ENCODE results near the gene MTHFR.

Gene MTHFR

GRCh38 chr1:11828511-11828910, 22.7 kb upstream of the MTHFR start:
- no peak overlapping the region for H3K4me3 ChIP-seq (ENCODE audit: insufficient read length, low read depth)
- H3K9me3 ChIP-seq (ENCODE audit: insufficient read depth, low read length) = no peaks in the 10 kb centered on the region
- H3K36me3 ChIP-seq (ENCODE audit: insufficient read depth, insufficient read length, low read length) = peaks cover 87% of the 10 kb centered on the region
- no peaks in the 10 kb centered on the region for H3K27me3 ChIP-seq (ENCODE audit: insufficient read depth, insufficient read length)
- no peaks in the 10 kb centered on the region for H3K4me1 ChIP-seq (ENCODE audit: insufficient read depth, insufficient read length)
- DNase-seq (ENCODE audit: low read depth, low spot score) = no peak
- TF ChIP-seq YY1 (IDR thresholded peaks at IDR 0.05; ENCODE audit: insufficient read depth, insufficient read length) (no peak), SUZ12 (IDR thresholded peaks at IDR 0.05; ENCODE audit: extremely low read depth, insufficient read depth, insufficient read length) (no peak), ZNF274 (IDR thresholded peaks at IDR 0.05; ENCODE audit: low read depth, low read length) (no peak)
- H3K9ac ChIP-seq (ENCODE audit: insufficient read length, low read depth) = no peak overlapping the region

GRCh38 chr1:11826946-11827345, 21.2 kb upstream of the MTHFR start:
- H3K4me1 ChIP-seq (ENCODE audit: insufficient read depth, insufficient read length) = no peaks in the 10 kb centered on the region
- no peak for TF ChIP-seq YY1 (IDR thresholded peaks at IDR 0.05; ENCODE audit: insufficient read depth, insufficient read length)
- no peak for TF ChIP-seq SUZ12 (IDR thresholded peaks at IDR 0.05; ENCODE audit: extremely low read depth, insufficient read depth, insufficient read length)
- TF ChIP-seq ZNF274 (IDR thresholded peaks at IDR 0.05; ENCODE audit: low read depth, low read length) = no peak
- H3K36me3 ChIP-seq (ENCODE audit: insufficient read depth, insufficient read length, low read length) = peaks cover 87% of the 10 kb centered on the region
- no peaks in the 10 kb centered on the region for H3K27me3 ChIP-seq (ENCODE audit: insufficient read depth, insufficient read length)
- no peak overlapping the region for H3K9ac ChIP-seq (ENCODE audit: insufficient read length, low read depth)
- H3K4me3 ChIP-seq (ENCODE audit: insufficient read length, low read depth) = no peak overlapping the region
- no peaks in the 10 kb centered on the region for H3K9me3 ChIP-seq (ENCODE audit: insufficient read depth, low read length)
- DNase-seq (ENCODE audit: low read depth, low spot score) = no peak

GRCh38 chr1:11825131-11825530, 19.4 kb upstream of the MTHFR start:
- Histone ChIP-seq H3K27me3 (ENCODE audit: insufficient read depth, insufficient read length) (no peaks in the 10 kb centered on the region), H3K4me1 (ENCODE audit: insufficient read depth, insufficient read length) (no peaks in the 10 kb centered on the region), H3K9me3 (ENCODE audit: insufficient read depth, low read length) (no peaks in the 10 kb centered on the region), H3K36me3 (ENCODE audit: insufficient read depth, insufficient read length, low read length) (peaks cover 79% of the 10 kb centered on the region), H3K4me3 (ENCODE audit: insufficient read length, low read depth) (no peak overlapping the region), H3K9ac (ENCODE audit: insufficient read length, low read depth) (no peak overlapping the region)
- DNase-seq (ENCODE audit: low read depth, low spot score) = no peak
- TF ChIP-seq YY1 (IDR thresholded peaks at IDR 0.05; ENCODE audit: insufficient read depth, insufficient read length) = no peak
- no peak for TF ChIP-seq ZNF274 (IDR thresholded peaks at IDR 0.05; ENCODE audit: low read depth, low read length)
- TF ChIP-seq SUZ12 (IDR thresholded peaks at IDR 0.05; ENCODE audit: extremely low read depth, insufficient read depth, insufficient read length) = no peak

- DNase-seq (ENCODE audit: low read depth, low spot score) = no peak
- H3K36me3 ChIP-seq (ENCODE audit: insufficient read depth, insufficient read length, low read length) = peaks cover 79% of the 10 kb centered on the region
- no peak for TF ChIP-seq SUZ12 (IDR thresholded peaks at IDR 0.05; ENCODE audit: extremely low read depth, insufficient read depth, insufficient read length)
- TF ChIP-seq YY1 (IDR thresholded peaks at IDR 0.05; ENCODE audit: insufficient read depth, insufficient read length) = no peak
- TF ChIP-seq ZNF274 (IDR thresholded peaks at IDR 0.05; ENCODE audit: low read depth, low read length) = no peak
Observed at GRCh38 chr1:11823366-11824137, 17.8 kb upstream of the MTHFR start.

GRCh38 chr1:11822091-11822490, 16.3 kb upstream of the MTHFR start:
- H3K9ac ChIP-seq (ENCODE audit: insufficient read length, low read depth) = no peak overlapping the region
- DNase-seq (ENCODE audit: low read depth, low spot score) = no peak
- H3K36me3 ChIP-seq (ENCODE audit: insufficient read depth, insufficient read length, low read length) = peaks cover 78% of the 10 kb centered on the region

More at GRCh38 chr1:11823366-11824137, 17.8 kb upstream of the MTHFR start:
- Histone ChIP-seq H3K4me3 (ENCODE audit: insufficient read length, low read depth) (no peak overlapping the region), H3K27me3 (ENCODE audit: insufficient read depth, insufficient read length) (no peaks in the 10 kb centered on the region), H3K9ac (ENCODE audit: insufficient read length, low read depth) (no peak overlapping the region), H3K9me3 (ENCODE audit: insufficient read depth, low read length) (no peaks in the 10 kb centered on the region), H3K4me1 (ENCODE audit: insufficient read depth, insufficient read length) (no peaks in the 10 kb centered on the region)

DNA sequence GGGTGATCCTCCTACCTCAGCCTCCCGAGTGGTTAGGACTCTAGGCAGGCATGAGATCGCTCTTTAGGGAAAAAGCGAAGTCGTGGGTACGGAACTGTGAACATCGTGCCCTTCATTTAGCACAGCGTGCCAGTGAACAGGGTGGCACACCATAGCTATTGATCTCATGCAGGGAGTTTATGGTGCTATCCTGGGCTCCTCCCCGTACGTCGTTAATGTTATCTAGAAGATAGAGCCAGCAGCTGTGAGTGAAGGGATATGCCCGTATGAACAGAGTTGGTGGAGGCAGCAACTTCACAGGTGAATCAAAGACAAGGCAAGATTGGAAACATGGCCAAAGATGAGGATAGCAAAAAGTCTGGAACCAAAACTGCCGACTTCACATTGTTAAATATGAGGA, 11.4 kb upstream of the MTHFR start:
- TF ChIP-seq YY1 (IDR thresholded peaks at IDR 0.05; ENCODE audit: insufficient read depth, insufficient read length) = no peak
- no peak for TF ChIP-seq ZNF274 (IDR thresholded peaks at IDR 0.05; ENCODE audit: low read depth, low read length)
- TF ChIP-seq SUZ12 (IDR thresholded peaks at IDR 0.05; ENCODE audit: extremely low read depth, insufficient read depth, insufficient read length) = no peak
- no peaks in the 10 kb centered on the region for H3K9me3 ChIP-seq (ENCODE audit: insufficient read depth, low read length)

More at GRCh38 chr1:11822091-11822490, 16.3 kb upstream of the MTHFR start:
- H3K9me3 ChIP-seq (ENCODE audit: insufficient read depth, low read length) = no peaks in the 10 kb centered on the region
- H3K4me3 ChIP-seq (ENCODE audit: insufficient read length, low read depth) = no peak overlapping the region
- no peak for TF ChIP-seq SUZ12 (IDR thresholded peaks at IDR 0.05; ENCODE audit: extremely low read depth, insufficient read depth, insufficient read length)
- no peak for TF ChIP-seq ZNF274 (IDR thresholded peaks at IDR 0.05; ENCODE audit: low read depth, low read length)
- TF ChIP-seq YY1 (IDR thresholded peaks at IDR 0.05; ENCODE audit: insufficient read depth, insufficient read length) = no peak
- H3K27me3 ChIP-seq (ENCODE audit: insufficient read depth, insufficient read length) = no peaks in the 10 kb centered on the region
- H3K4me1 ChIP-seq (ENCODE audit: insufficient read depth, insufficient read length) = no peaks in the 10 kb centered on the region

GRCh38 chr1:11813021-11813420, 7.3 kb upstream of the MTHFR start:
- Histone ChIP-seq H3K36me3 (ENCODE audit: insufficient read depth, insufficient read length, low read length) (peaks cover 66% of the 10 kb centered on the region), H3K4me1 (ENCODE audit: insufficient read depth, insufficient read length) (no peaks in the 10 kb centered on the region), H3K27me3 (ENCODE audit: insufficient read depth, insufficient read length) (no peaks in the 10 kb centered on the region), H3K9ac (ENCODE audit: insufficient read length, low read depth) (no peak overlapping the region), H3K4me3 (ENCODE audit: insufficient read length, low read depth) (no peak overlapping the region), H3K9me3 (ENCODE audit: insufficient read depth, low read length) (no peaks in the 10 kb centered on the region)
- no peak for DNase-seq (ENCODE audit: low read depth, low spot score)
- TF ChIP-seq YY1 (IDR thresholded peaks at IDR 0.05; ENCODE audit: insufficient read depth, insufficient read length) (no peak), ZNF274 (IDR thresholded peaks at IDR 0.05; ENCODE audit: low read depth, low read length) (no peak), SUZ12 (IDR thresholded peaks at IDR 0.05; ENCODE audit: extremely low read depth, insufficient read depth, insufficient read length) (no peak)

More for the DNA sequence above, 11.4 kb upstream of the MTHFR start:
- Histone ChIP-seq H3K9ac (ENCODE audit: insufficient read length, low read depth) (no peak overlapping the region), H3K36me3 (ENCODE audit: insufficient read depth, insufficient read length, low read length) (peaks cover 58% of the 10 kb centered on the region), H3K4me3 (ENCODE audit: insufficient read length, low read depth) (no peak overlapping the region), H3K27me3 (ENCODE audit: insufficient read depth, insufficient read length) (no peaks in the 10 kb centered on the region), H3K4me1 (ENCODE audit: insufficient read depth, insufficient read length) (no peaks in the 10 kb centered on the region)
- DNase-seq (ENCODE audit: low read depth, low spot score) = no peak

All from NT2/D1 (cell line).